ENCODE data around the gene SELENOW.

GRCh38 chr19:47801270-47801669 is 22.8 kb downstream of the SELENOW start:
- TF ChIP-seq, protein P1, sequence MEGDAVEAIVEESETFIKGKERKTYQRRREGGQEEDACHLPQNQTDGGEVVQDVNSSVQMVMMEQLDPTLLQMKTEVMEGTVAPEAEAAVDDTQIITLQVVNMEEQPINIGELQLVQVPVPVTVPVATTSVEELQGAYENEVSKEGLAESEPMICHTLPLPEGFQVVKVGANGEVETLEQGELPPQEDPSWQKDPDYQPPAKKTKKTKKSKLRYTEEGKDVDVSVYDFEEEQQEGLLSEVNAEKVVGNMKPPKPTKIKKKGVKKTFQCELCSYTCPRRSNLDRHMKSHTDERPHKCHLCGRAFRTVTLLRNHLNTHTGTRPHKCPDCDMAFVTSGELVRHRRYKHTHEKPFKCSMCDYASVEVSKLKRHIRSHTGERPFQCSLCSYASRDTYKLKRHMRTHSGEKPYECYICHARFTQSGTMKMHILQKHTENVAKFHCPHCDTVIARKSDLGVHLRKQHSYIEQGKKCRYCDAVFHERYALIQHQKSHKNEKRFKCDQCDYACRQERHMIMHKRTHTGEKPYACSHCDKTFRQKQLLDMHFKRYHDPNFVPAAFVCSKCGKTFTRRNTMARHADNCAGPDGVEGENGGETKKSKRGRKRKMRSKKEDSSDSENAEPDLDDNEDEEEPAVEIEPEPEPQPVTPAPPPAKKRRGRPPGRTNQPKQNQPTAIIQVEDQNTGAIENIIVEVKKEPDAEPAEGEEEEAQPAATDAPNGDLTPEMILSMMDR (IDR thresholded peaks at IDR 0.05 in 4 of 5, conservative IDR thresholded peaks at IDR 0.05 in 1 of 5): no peak
- TF ChIP-seq POLR2A (IDR thresholded peaks at IDR 0.05): no peak

Data from gastrocnemius medialis (tissue), 4 donors.